Measurements from ENCODE around the gene FAM107A.

FAM107A gene

GRCh38 chr3:58613236-58614132 is 36.3 kb upstream of the FAM107A start:
- Histone ChIP-seq H3F3A (ENCODE audit: insufficient read depth, low read length) (no peaks in the 10 kb centered on the region), H3K79me2 (ENCODE audit: insufficient read depth, low read length) (no peaks in the 10 kb centered on the region), H2AFZ (ENCODE audit: low read length) (no peak overlapping the region), H3K9me2 (ENCODE audit: low read depth, low read length) (no peaks in the 10 kb centered on the region), H3K4me1 (ENCODE audit: insufficient read depth, low read length, severe bottlenecking) (no peaks in the 10 kb centered on the region), H3K9ac (ENCODE audit: low read length) (no peak overlapping the region), H3K27me3 (ENCODE audit: insufficient read depth, low read length) (no peaks in the 10 kb centered on the region), H3K27ac (ENCODE audit: low read depth, low read length, poor library complexity, severe bottlenecking) (no peak overlapping the region), H3K36me3 (ENCODE audit: insufficient read depth, low read length) (no peaks in the 10 kb centered on the region), H4K20me1 (ENCODE audit: insufficient read depth, low read length) (no peaks in the 10 kb centered on the region), H3K4me3 (ENCODE audit: low read depth, low read length, poor library complexity, severe bottlenecking) (no peak overlapping the region), H3K4me2 (ENCODE audit: low read length) (no peak overlapping the region), H3K9me3 (ENCODE audit: low read length) (no peaks in the 10 kb centered on the region)
- TF ChIP-seq CTCF (IDR thresholded peaks at IDR 0.05; ENCODE audit: low read length) (no peak), EZH2 (IDR thresholded peaks at IDR 0.05; ENCODE audit: borderline replicate concordance, low read length) (no peak)

- no peaks in the 10 kb centered on the region for H3K27me3 ChIP-seq (ENCODE audit: insufficient read depth, low read length)
- no peaks in the 10 kb centered on the region for H3K9me3 ChIP-seq (ENCODE audit: low read length)
- H3K36me3 ChIP-seq (ENCODE audit: insufficient read depth, low read length), result no peaks in the 10 kb centered on the region
- TF ChIP-seq CTCF (IDR thresholded peaks at IDR 0.05; ENCODE audit: low read length) (no peak), EZH2 (IDR thresholded peaks at IDR 0.05; ENCODE audit: borderline replicate concordance, low read length) (no peak)
- H3K4me3 ChIP-seq (ENCODE audit: low read depth, low read length, poor library complexity, severe bottlenecking), result no peak overlapping the region
- no peak overlapping the region for H3K4me2 ChIP-seq (ENCODE audit: low read length)
- H3K9me2 ChIP-seq (ENCODE audit: low read depth, low read length), result no peaks in the 10 kb centered on the region
- H3K4me1 ChIP-seq (ENCODE audit: insufficient read depth, low read length, severe bottlenecking), result no peaks in the 10 kb centered on the region
- H3K79me2 ChIP-seq (ENCODE audit: insufficient read depth, low read length), result no peaks in the 10 kb centered on the region
- no peak overlapping the region for H2AFZ ChIP-seq (ENCODE audit: low read length)
- no peak overlapping the region for H3K9ac ChIP-seq (ENCODE audit: low read length)
- no peaks in the 10 kb centered on the region for H4K20me1 ChIP-seq (ENCODE audit: insufficient read depth, low read length)
- no peaks in the 10 kb centered on the region for H3F3A ChIP-seq (ENCODE audit: insufficient read depth, low read length)
- H3K27ac ChIP-seq (ENCODE audit: low read depth, low read length, poor library complexity, severe bottlenecking), result no peak overlapping the region
Observed at GRCh38 chr3:58612830-58613229, 35.6 kb upstream of the FAM107A start.

- Histone ChIP-seq H3K9me3 (ENCODE audit: low read length) (no peaks in the 10 kb centered on the region), H3K36me3 (ENCODE audit: insufficient read depth, low read length) (no peaks in the 10 kb centered on the region), H3K27me3 (ENCODE audit: insufficient read depth, low read length) (no peaks in the 10 kb centered on the region), H2AFZ (ENCODE audit: low read length) (no peak overlapping the region), H3K9me2 (ENCODE audit: low read depth, low read length) (no peaks in the 10 kb centered on the region), H3K4me3 (ENCODE audit: low read depth, low read length, poor library complexity, severe bottlenecking) (no peak overlapping the region), H3K79me2 (ENCODE audit: insufficient read depth, low read length) (no peaks in the 10 kb centered on the region), H4K20me1 (ENCODE audit: insufficient read depth, low read length) (no peaks in the 10 kb centered on the region), H3K4me2 (ENCODE audit: low read length) (no peak overlapping the region), H3K9ac (ENCODE audit: low read length) (no peak overlapping the region), H3K4me1 (ENCODE audit: insufficient read depth, low read length, severe bottlenecking) (no peaks in the 10 kb centered on the region), H3K27ac (ENCODE audit: low read depth, low read length, poor library complexity, severe bottlenecking) (no peak overlapping the region), H3F3A (ENCODE audit: insufficient read depth, low read length) (no peaks in the 10 kb centered on the region)
- TF ChIP-seq CTCF (IDR thresholded peaks at IDR 0.05; ENCODE audit: low read length) (no peak), EZH2 (IDR thresholded peaks at IDR 0.05; ENCODE audit: borderline replicate concordance, low read length) (no peak)
Observed at GRCh38 chr3:58609990-58610389, 32.8 kb upstream of the FAM107A start.

Data from OCI-LY1 (cell line).